GM23338 (cell line): ENCODE results near the gene ADGRL1. TPM values are rescaled to one million over a fixed set of nuclear protein-coding genes. Genes with fewer than 3 reads are reported as not detected.
A peak's percentile ranks its signal among the peaks of the same experiment; 100 is the strongest.

Source experiments
- ATAC-seq: fragments of 200-7000 bp; cut with Tn5 transposase; 3 replicates; pipeline ENCODE4 v1.9.1; 2020
- DNase-seq: peaks from one replicate; pipeline ENCODE4 v3.0.0-alpha.2; 2015; ENCODE audit warnings: low spot score
- H2AFZ ChIP-seq: fragments of 200-600 bp; sonication (generic); 2 replicates; pipeline ENCODE4 v1.8.0; 2016; ENCODE audit warnings: antibody characterized with exemption, mild to moderate bottlenecking, moderate library complexity
- H3F3A ChIP-seq: fragments of 200-600 bp; sonication (generic); replicated peaks from 2 replicates; pipeline ENCODE4 v1.8.0; 2017; ENCODE audit warnings: antibody characterized with exemption, mixed run types, low read depth
- H3K27ac ChIP-seq: fragments of 200-600 bp; sonication (generic); 2 replicates; pipeline ENCODE4 v1.6.1; 2016; ENCODE audit warnings: low read depth
- H3K27me3 ChIP-seq: fragments of 200-600 bp; sonication (generic); 2 replicates; pipeline ENCODE4 v1.8.0; 2016; ENCODE audit warnings: mild to moderate bottlenecking, mixed run types, moderate library complexity; ENCODE audit not compliant: insufficient read depth
- H3K36me3 ChIP-seq: fragments of 200-600 bp; sonication (generic); 2 replicates; pipeline ENCODE4 v1.8.0; 2016; ENCODE audit warnings: mild to moderate bottlenecking; ENCODE audit not compliant: insufficient read depth
- H3K4me1 ChIP-seq: fragments of 200-600 bp; sonication (generic); 2 replicates; pipeline ENCODE4 v1.8.0; 2016; ENCODE audit warnings: mild to moderate bottlenecking, moderate library complexity; ENCODE audit not compliant: insufficient read depth
- H3K4me2 ChIP-seq: fragments of 200-600 bp; sonication (generic); 2 replicates; pipeline ENCODE4 v1.7.1; 2017; ENCODE audit warnings: mixed run types
- H3K4me3 ChIP-seq: fragments of 200-600 bp; sonication (generic); 2 replicates; pipeline ENCODE4 v1.6.1; 2016; ENCODE audit warnings: mixed run types
- H3K79me2 ChIP-seq: fragments of 200-600 bp; sonication (generic); replicated peaks from 2 replicates; pipeline ENCODE4 v1.8.0; 2017; ENCODE audit warnings: mild to moderate bottlenecking; ENCODE audit not compliant: insufficient read depth
- H3K9me2 ChIP-seq: fragments of 200-600 bp; sonication (generic); 2 replicates; pipeline ENCODE4 v1.8.0; 2017; ENCODE audit not compliant: insufficient read depth
- H4K20me1 ChIP-seq: fragments of 200-600 bp; sonication (generic); replicated peaks from 2 replicates; pipeline ENCODE4 v1.8.0; 2017; ENCODE audit warnings: mild to moderate bottlenecking; ENCODE audit not compliant: insufficient read depth
- H3K27ac Mint-ChIP-seq: 2 replicates; pipeline ENCODE4 v1.8.0; 2020; ENCODE audit warnings: inconsistent platforms, mild to moderate bottlenecking, moderate library complexity, mixed read lengths
- H3K27me3 Mint-ChIP-seq: 3 replicates; pipeline ENCODE4 v1.8.0; 2022; ENCODE audit warnings: low read depth, mild to moderate bottlenecking, moderate library complexity, mixed read lengths, inconsistent platforms; ENCODE audit not compliant: insufficient read depth, poor library complexity
- H3K36me3 Mint-ChIP-seq: 3 replicates; pipeline ENCODE4 v1.8.0; 2021; ENCODE audit warnings: low read depth, mild to moderate bottlenecking, inconsistent platforms, moderate library complexity, mixed read lengths
- H3K4me1 Mint-ChIP-seq: 3 replicates; pipeline ENCODE4 v1.8.0; 2020; ENCODE audit warnings: mild to moderate bottlenecking, inconsistent platforms, mixed read lengths
- H3K4me3 Mint-ChIP-seq: 3 replicates; pipeline ENCODE4 v1.8.0; 2021; ENCODE audit warnings: moderate library complexity, mild to moderate bottlenecking, inconsistent platforms, mixed read lengths
- H3K9me3 Mint-ChIP-seq: 3 replicates; pipeline ENCODE4 v1.8.0; 2020; ENCODE audit warnings: moderate library complexity, mild to moderate bottlenecking, inconsistent platforms, mixed read lengths
- CTCF ChIP-seq, 2 experiments: fragments of 200-600 bp in 1 of 2; sonication (generic) in 1 of 2; conservative IDR thresholded peaks; 2 replicates each; pipeline versions ENCODE4 v1.5.1 to v1.6.1; 2016 to 2017; ENCODE audit warnings: antibody characterized with exemption in 2 of 2, low read depth in 2 of 2, mild to moderate bottlenecking in 2 of 2, moderate library complexity in 1 of 2
- ETS1 ChIP-seq: IDR thresholded peaks from 2 replicates; pipeline ENCODE4 v1.6.1; 2016; ENCODE audit warnings: antibody characterized with exemption
- EZH2 ChIP-seq: fragments of 200-600 bp; sonication (generic); IDR thresholded peaks from one replicate; pipeline ENCODE4 v1.8.0; 2017; ENCODE audit warnings: antibody characterized with exemption, mild to moderate bottlenecking, low read depth; ENCODE audit not compliant: unreplicated experiment
- NANOG ChIP-seq: IDR thresholded peaks from 2 replicates; pipeline ENCODE4 v1.6.1; 2016; ENCODE audit warnings: antibody characterized with exemption, borderline replicate concordance
- STAT1 ChIP-seq: IDR thresholded peaks from one replicate; pipeline ENCODE4 v1.6.1; 2016; ENCODE audit warnings: antibody characterized with exemption; ENCODE audit not compliant: unreplicated experiment
- polyA plus RNA-seq: library from polyadenylated mRNA; unstranded; fragments of >200 nt; fragmentation: Nextera tagmentation; extraction: Ambion mirVana; gene quantifications from 2 replicates; pipeline ENCODE4 v1.2.1, GENCODE V29; 2016
- total RNA-seq: library from RNA; depleted of rRNA; stranded (reverse); fragments of >200 nt; shearing (Covaris generic); gene quantifications from 2 replicates; pipeline ENCODE4 v1.2.3, GENCODE V29; 2014

The ADGRL1 gene
- total and polyA plus RNA-seq, 2 experiments from 2014 or later = 20.6 to 100 TPM

GRCh38 chr19:14112809-14113385 lies 93.1 kb downstream of the ADGRL1 start:
- no peaks in the 10 kb centered on the region for H3K36me3 ChIP-seq
- no peaks in the 10 kb centered on the region for H3K27me3 ChIP-seq
- Mint-ChIP-seq H3K4me3 (peak overlapping the region; percentile 42; the same call in 1 of the 3 replicates), H3K9me3 (no peaks in the 10 kb centered on the region; the same call in 2 of the 3 replicates), H3K27ac (0 out of 2 replicates have a peak overlapping the region, but pooled peaks have one; percentile 44), H3K27me3 (peaks cover 5% of the 10 kb centered on the region), H3K4me1 (peaks cover 36% of the 10 kb centered on the region), H3K36me3 (no peaks in the 10 kb centered on the region)
- peak overlapping the region; percentile 68 for H3K4me2 ChIP-seq
- H3K4me1 ChIP-seq = peaks cover 42% of the 10 kb centered on the region
- H3K9me2 ChIP-seq = no peaks in the 10 kb centered on the region
- H3K4me3 ChIP-seq = 0 out of 2 replicates have a peak overlapping the region, but pooled peaks have one; percentile 30
- H3F3A ChIP-seq = peaks cover 15% of the 10 kb centered on the region
- no peak for TF ChIP-seq EZH2
- TF ChIP-seq CTCF (conservative IDR thresholded peaks at IDR 0.05; ENCODE audit: low read depth in 2 of 2) = no peak
- TF ChIP-seq NANOG = no peak
- TF ChIP-seq ETS1 = no peak
- no peak for ATAC-seq
- H2AFZ ChIP-seq = no peak overlapping the region
- peak overlapping the region; percentile 63; the same call in 1 of the 2 replicates for H3K27ac ChIP-seq
- DNase-seq = peak; percentile 57
- H3K79me2 ChIP-seq = peaks cover 17% of the 10 kb centered on the region
- peaks cover 11% of the 10 kb centered on the region for H4K20me1 ChIP-seq

GRCh38 chr19:14112051-14112808 lies 93.7 kb downstream of the ADGRL1 start:
- Mint-ChIP-seq H3K9me3 (no peaks in the 10 kb centered on the region; the same call in 2 of the 3 replicates), H3K27ac (0 out of 2 replicates have a peak overlapping the region, but pooled peaks have one; percentile 27), H3K36me3 (no peaks in the 10 kb centered on the region), H3K27me3 (peaks cover 4% of the 10 kb centered on the region), H3K4me1 (peaks cover 36% of the 10 kb centered on the region), H3K4me3 (no peak overlapping the region; the same call in 2 of the 3 replicates)
- Histone ChIP-seq H3K27ac (0 out of 2 replicates have a peak overlapping the region, but pooled peaks have one; percentile 63), H3K4me1 (peaks cover 42% of the 10 kb centered on the region), H3K9me2 (no peaks in the 10 kb centered on the region), H3F3A (peaks cover 15% of the 10 kb centered on the region), H4K20me1 (peaks cover 11% of the 10 kb centered on the region), H3K4me2 (peak overlapping the region; percentile 68), H3K36me3 (no peaks in the 10 kb centered on the region), H3K4me3 (0 out of 2 replicates have a peak overlapping the region, but pooled peaks have one; percentile 30), H3K79me2 (peaks cover 17% of the 10 kb centered on the region), H3K27me3 (no peaks in the 10 kb centered on the region), H2AFZ (no peak overlapping the region)
- DNase-seq (peak; percentile 34), ATAC-seq (no peak)
- no peak for TF ChIP-seq EZH2
- TF ChIP-seq STAT1 = no peak
